HG02938 (cell line): ENCODE results near the gene SSTR5.

Experiments used
- ATAC-seq: cut with Tn5 transposase; IDR thresholded peaks from one replicate; pipeline ENCODE4 v1.9.1; 2021; ENCODE audit warnings: mild to moderate bottlenecking, moderate library complexity; ENCODE audit not compliant: unreplicated experiment

The SSTR5 gene

GRCh38 chr16:1054660-1055556 is 17.6 kb upstream of the SSTR5 start:
- no peak for ATAC-seq

GRCh38 chr16:1055557-1055924 is 17.0 kb upstream of the SSTR5 start:
- no peak for ATAC-seq

GRCh38 chr16:1056196-1056595 is 16.4 kb upstream of the SSTR5 start:
- ATAC-seq, result no peak

GRCh38 chr16:1057252-1057932 is 15.2 kb upstream of the SSTR5 start:
- ATAC-seq, result no peak

- no peak for ATAC-seq
Measured at GRCh38 chr16:1058216-1058615, 14.3 kb upstream of the SSTR5 start.

- no peak for ATAC-seq
Measured at GRCh38 chr16:1059310-1059709, 13.2 kb upstream of the SSTR5 start.

GRCh38 chr16:1060416-1061340 is 11.9 kb upstream of the SSTR5 start:
- no peak for ATAC-seq

GRCh38 chr16:1061769-1062505 is 10.6 kb upstream of the SSTR5 start:
- ATAC-seq, result no peak

- no peak for ATAC-seq
Measured at GRCh38 chr16:1062895-1063294, 9.7 kb upstream of the SSTR5 start.

- ATAC-seq, result no peak
Measured at GRCh38 chr16:1063728-1064127, 8.8 kb upstream of the SSTR5 start.

GRCh38 chr16:1065469-1066128 is 6.9 kb upstream of the SSTR5 start:
- no peak for ATAC-seq

GRCh38 chr16:1066584-1067172 is 5.9 kb upstream of the SSTR5 start:
- ATAC-seq, result no peak

GRCh38 chr16:1067629-1068028 is 4.9 kb upstream of the SSTR5 start:
- no peak for ATAC-seq

- ATAC-seq, result no peak
Measured at GRCh38 chr16:1068451-1068850, 4.1 kb upstream of the SSTR5 start.

- no peak for ATAC-seq
Measured at GRCh38 chr16:1069154-1069553, 3.4 kb upstream of the SSTR5 start.

GRCh38 chr16:1070084-1070863 is 2.3 kb upstream of the SSTR5 start:
- ATAC-seq, result no peak

- ATAC-seq, result no peak
Measured at GRCh38 chr16:1070864-1071408, 1.6 kb upstream of the SSTR5 start.

GRCh38 chr16:1071561-1072225 is 854 bp upstream of the SSTR5 start:
- no peak for ATAC-seq
